Neuron (in vitro differentiated cells): ENCODE measurements around the gene MTARC1.

ENCODE experiments used
- H2AFZ ChIP-seq: one replicate; pipeline ENCODE4 v1.6.1; 2013; ENCODE audit warnings: low read depth, mild to moderate bottlenecking, inconsistent platforms, low read length, moderate library complexity
- H3K27me3 ChIP-seq: one replicate; pipeline ENCODE4 v1.6.1; 2013; ENCODE audit warnings: low read length; ENCODE audit not compliant: insufficient read depth
- H3K36me3 ChIP-seq: one replicate; pipeline ENCODE4 v1.6.1; 2013; ENCODE audit warnings: low read length; ENCODE audit not compliant: insufficient read depth
- H3K4me1 ChIP-seq: one replicate; pipeline ENCODE4 v1.6.1; 2013; ENCODE audit warnings: low read length; ENCODE audit not compliant: insufficient read depth
- H3K4me3 ChIP-seq: 2 replicates; pipeline ENCODE4 v1.5.1; 2013; ENCODE audit warnings: mild to moderate bottlenecking, low read length, moderate library complexity
- H3K9me3 ChIP-seq: one replicate; pipeline ENCODE4 v1.6.1; 2013; ENCODE audit warnings: low read length

MTARC1 gene

DNA sequence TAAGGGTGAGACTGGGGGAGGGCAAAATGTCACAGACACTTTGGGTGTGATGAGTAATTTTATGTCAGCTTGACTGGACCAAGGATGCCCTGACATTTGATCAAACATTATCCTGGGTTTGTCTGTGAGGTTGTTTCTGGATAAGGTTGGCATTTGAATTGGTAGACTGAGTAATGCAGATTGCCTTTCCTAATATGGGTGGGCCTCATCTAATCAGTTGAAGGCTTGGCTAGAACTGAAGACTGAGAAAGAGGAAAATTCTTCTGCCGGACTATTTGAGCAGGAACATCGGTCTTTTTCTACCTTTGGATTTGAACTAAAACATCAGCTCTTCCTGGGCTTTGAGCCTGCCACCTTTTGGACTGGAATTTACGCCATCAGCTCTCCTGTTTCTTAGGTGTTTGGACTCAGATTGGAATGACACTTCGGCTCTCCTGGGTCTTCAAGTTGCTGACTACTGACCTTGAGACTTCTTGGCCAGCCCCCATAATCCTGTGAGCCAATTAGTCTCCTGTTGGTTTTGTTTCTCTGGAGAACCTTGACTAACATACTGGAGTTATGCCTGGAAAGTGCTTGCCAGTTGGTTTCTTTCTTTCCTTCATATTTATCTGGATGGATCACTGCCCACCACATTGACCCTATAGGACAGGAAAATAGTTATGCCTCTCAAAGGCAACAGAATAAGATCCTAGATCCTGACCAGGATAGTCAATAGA lies 47.6 kb downstream of the MTARC1 start:
- Histone ChIP-seq H3K36me3 (no peaks in the 10 kb centered on the region), H3K9me3 (no peaks in the 10 kb centered on the region), H3K27me3 (no peaks in the 10 kb centered on the region), H3K4me1 (peaks cover 7% of the 10 kb centered on the region), H3K4me3 (no peak overlapping the region), H2AFZ (no peak overlapping the region)
